Mesendoderm (in vitro differentiated cells): ENCODE data around the gene EML2.

Experiments
- DNase-seq: peaks from one replicate; pipeline ENCODE4 v3.0.0; 2013
- H2AK5ac ChIP-seq: 2 replicates; pipeline ENCODE4 v1.6.1; 2013; ENCODE audit warnings: low read length, inconsistent platforms
- H2BK120ac ChIP-seq: 2 replicates; pipeline ENCODE4 v1.6.1; 2013; ENCODE audit warnings: low read depth, mild to moderate bottlenecking, low read length, moderate library complexity, mixed read lengths
- H2BK15ac ChIP-seq: replicated peaks from 2 replicates; pipeline ENCODE4 v1.6.1; 2013; ENCODE audit warnings: low read depth, mild to moderate bottlenecking, moderate library complexity
- H2BK5ac ChIP-seq: 2 replicates; pipeline ENCODE4 v1.6.1; 2013; ENCODE audit warnings: low read length, inconsistent platforms
- H3K18ac ChIP-seq: 2 replicates; pipeline ENCODE4 v1.6.1; 2013; ENCODE audit warnings: mild to moderate bottlenecking, low read length, mixed read lengths
- H3K23ac ChIP-seq: one replicate; pipeline ENCODE4 v1.6.1; 2013; ENCODE audit warnings: low read length
- H3K27ac ChIP-seq: 2 replicates; pipeline ENCODE4 v1.5.1; 2013; ENCODE audit warnings: low read depth, mild to moderate bottlenecking, inconsistent platforms, low read length, moderate library complexity
- H3K27me3 ChIP-seq: 2 replicates; pipeline ENCODE4 v1.6.1; 2013; ENCODE audit warnings: low read length, control low read depth, mild to moderate bottlenecking, inconsistent platforms; ENCODE audit not compliant: insufficient read depth, poor library complexity
- H3K36me3 ChIP-seq: 2 replicates; pipeline ENCODE4 v1.6.1; 2013; ENCODE audit warnings: low read length, inconsistent platforms; ENCODE audit not compliant: control insufficient read depth, insufficient read depth
- H3K4ac ChIP-seq: one replicate; pipeline ENCODE4 v1.6.1; 2013; ENCODE audit warnings: low read depth, mild to moderate bottlenecking, low read length, moderate library complexity
- H3K4me1 ChIP-seq: 2 replicates; pipeline ENCODE4 v1.6.1; 2013; ENCODE audit warnings: low read depth, low read length, inconsistent platforms; ENCODE audit not compliant: control insufficient read depth
- H3K4me2 ChIP-seq: 2 replicates; pipeline ENCODE4 v1.6.1; 2013; ENCODE audit warnings: low read length
- H3K4me3 ChIP-seq: 2 replicates; pipeline ENCODE4 v1.5.1; 2013; ENCODE audit warnings: mild to moderate bottlenecking, low read length
- H3K56ac ChIP-seq: one replicate; pipeline ENCODE4 v1.6.1; 2013; ENCODE audit warnings: low read length
- H3K79me1 ChIP-seq: 2 replicates; pipeline ENCODE4 v1.6.1; 2013; ENCODE audit warnings: low read length, inconsistent platforms
- H3K79me2 ChIP-seq: 2 replicates; pipeline ENCODE4 v1.6.1; 2013; ENCODE audit warnings: mild to moderate bottlenecking, low read length; ENCODE audit not compliant: control insufficient read depth, insufficient read depth
- H3K9ac ChIP-seq: 2 replicates; pipeline ENCODE4 v1.6.1; 2013; ENCODE audit warnings: low read length, inconsistent platforms
- H4K5ac ChIP-seq: one replicate; pipeline ENCODE4 v1.6.1; 2013; ENCODE audit warnings: low read length
- H4K8ac ChIP-seq: one replicate; pipeline ENCODE4 v1.6.1; 2013; ENCODE audit warnings: low read depth, mild to moderate bottlenecking, control low read depth, low read length, moderate library complexity
- WGBS: extraction: QIAGEN DNeasy Blood & Tissue Kit; methylation state at CpG from one replicate; pipeline ENCODE4 v1.1.7; 2013; ENCODE audit warnings: low lambda C conversion rate, missing lambda C conversion rate; ENCODE audit not compliant: insufficient coverage; ENCODE audit errors: extremely low coverage; 5-methylcytosine and 5-hydroxymethylcytosine counted together

Gene EML2

DNA sequence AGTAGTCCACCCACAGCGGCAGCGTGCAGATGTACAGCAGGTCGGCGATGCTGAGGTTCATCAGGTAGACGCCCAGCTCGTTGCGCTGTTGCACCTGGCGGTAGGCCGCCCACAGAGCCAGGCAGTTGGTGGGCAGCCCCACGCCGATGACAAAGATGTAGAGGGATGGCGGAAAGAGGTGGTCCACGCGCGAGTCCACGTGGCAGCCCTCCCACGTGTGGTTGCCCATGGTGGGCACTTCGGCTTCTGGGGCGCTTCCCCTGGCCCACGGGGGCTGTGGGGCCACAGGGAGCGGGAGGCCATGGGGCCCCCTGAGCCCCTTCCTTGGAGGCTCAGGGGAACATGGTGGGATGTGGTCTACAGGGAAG, 47.6 kb downstream of the EML2 start:
- H2BK15ac ChIP-seq, result no peak overlapping the region
- H3K79me1 ChIP-seq, result no peaks in the 10 kb centered on the region
- H3K4me3 ChIP-seq, result no peak overlapping the region
- no peak overlapping the region for H3K27ac ChIP-seq
- no peak overlapping the region for H3K56ac ChIP-seq
- no peak overlapping the region for H3K9ac ChIP-seq
- no peak overlapping the region for H3K4ac ChIP-seq
- H3K36me3 ChIP-seq, result no peaks in the 10 kb centered on the region
- H3K23ac ChIP-seq, result no peak overlapping the region
- H4K8ac ChIP-seq, result no peak overlapping the region
- no peak overlapping the region for H2BK120ac ChIP-seq
- no peak overlapping the region for H2BK5ac ChIP-seq
- WGBS, result no CpG with 5 or more reads among the region's 21 CpGs
- no peak overlapping the region for H2AK5ac ChIP-seq
- H3K4me2 ChIP-seq, result no peak overlapping the region
- DNase-seq, result no peak
- no peaks in the 10 kb centered on the region for H3K79me2 ChIP-seq
- H3K4me1 ChIP-seq, result no peaks in the 10 kb centered on the region
- no peaks in the 10 kb centered on the region for H3K27me3 ChIP-seq
- no peak overlapping the region for H4K5ac ChIP-seq
- H3K18ac ChIP-seq, result no peak overlapping the region

- Histone ChIP-seq H3K9ac (no peak overlapping the region), H3K4ac (no peak overlapping the region), H4K5ac (no peak overlapping the region), H4K8ac (no peak overlapping the region), H3K4me3 (no peak overlapping the region), H3K27me3 (no peaks in the 10 kb centered on the region), H3K18ac (no peak overlapping the region), H2BK15ac (no peak overlapping the region), H3K79me1 (no peaks in the 10 kb centered on the region), H3K36me3 (no peaks in the 10 kb centered on the region), H3K23ac (no peak overlapping the region), H3K79me2 (no peaks in the 10 kb centered on the region), H3K4me2 (no peak overlapping the region), H3K4me1 (no peaks in the 10 kb centered on the region), H2BK5ac (no peak overlapping the region), H2BK120ac (no peak overlapping the region), H3K56ac (no peak overlapping the region), H3K27ac (no peak overlapping the region), H2AK5ac (no peak overlapping the region)
- no CpG with 5 or more reads among the region's 48 CpGs for WGBS
- peak; percentile 77 for DNase-seq
Observed at GRCh38 chr19:45591004-45591637, 48.1 kb downstream of the EML2 start.

DNA sequence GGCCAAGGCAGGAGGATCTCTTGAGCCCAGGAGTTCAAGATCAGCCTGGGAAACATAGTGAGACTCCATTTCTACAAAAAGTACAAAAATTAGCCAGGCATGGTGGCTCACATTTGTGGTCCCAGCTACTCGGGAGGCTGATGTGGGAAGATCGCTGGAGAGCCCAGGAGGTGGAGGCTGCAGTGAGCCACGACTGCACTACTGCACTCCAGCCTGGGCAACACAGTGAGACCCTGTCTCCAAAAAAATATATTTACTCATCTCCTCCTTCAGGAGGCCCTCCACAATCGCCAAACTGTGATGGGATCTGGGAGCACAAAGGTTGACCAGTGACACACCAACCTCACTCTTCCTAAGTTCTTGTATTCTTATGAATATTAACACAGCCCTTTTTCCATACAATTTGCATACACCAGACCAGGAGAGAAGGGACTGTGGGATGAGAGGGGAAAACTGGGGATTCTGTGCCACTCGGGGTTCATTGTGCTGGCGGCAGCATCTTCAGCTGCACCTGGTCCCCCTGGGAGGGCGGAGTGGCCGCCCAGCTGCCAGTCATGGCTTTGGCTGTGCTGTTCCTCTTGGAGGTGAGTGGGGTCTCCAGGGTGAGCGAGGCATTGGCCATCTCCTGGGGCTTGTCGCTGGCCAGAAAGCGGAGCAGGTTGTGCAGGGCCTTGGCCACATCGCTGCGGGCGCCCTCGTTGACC, 48.7 kb downstream of the EML2 start:
- Histone ChIP-seq H2BK15ac (no peak overlapping the region), H3K4ac (no peak overlapping the region), H2AK5ac (no peak overlapping the region), H3K27ac (no peak overlapping the region), H3K79me1 (no peaks in the 10 kb centered on the region), H3K79me2 (no peaks in the 10 kb centered on the region), H3K23ac (no peak overlapping the region), H2BK5ac (no peak overlapping the region), H3K18ac (no peak overlapping the region), H4K8ac (no peak overlapping the region), H3K4me2 (no peak overlapping the region), H3K4me1 (no peaks in the 10 kb centered on the region), H4K5ac (no peak overlapping the region), H2BK120ac (no peak overlapping the region), H3K4me3 (no peak overlapping the region), H3K27me3 (no peaks in the 10 kb centered on the region), H3K36me3 (no peaks in the 10 kb centered on the region), H3K56ac (peak overlapping the region; percentile 19), H3K9ac (no peak overlapping the region)
- no peak for DNase-seq
- no CpG with 5 or more reads among the region's 15 CpGs for WGBS

GRCh38 chr19:45589768-45590167, 49.4 kb downstream of the EML2 start:
- no peak overlapping the region for H2BK5ac ChIP-seq
- no peaks in the 10 kb centered on the region for H3K27me3 ChIP-seq
- no peak overlapping the region for H3K27ac ChIP-seq
- no peaks in the 10 kb centered on the region for H3K36me3 ChIP-seq
- H4K5ac ChIP-seq, result no peak overlapping the region
- H2BK120ac ChIP-seq, result no peak overlapping the region
- H3K4me2 ChIP-seq, result no peak overlapping the region
- no peak overlapping the region for H3K18ac ChIP-seq
- no CpG with 5 or more reads among the region's 4 CpGs for WGBS
- no peak for DNase-seq
- no peaks in the 10 kb centered on the region for H3K79me2 ChIP-seq
- no peak overlapping the region for H4K8ac ChIP-seq
- no peak overlapping the region for H2AK5ac ChIP-seq
- H3K4ac ChIP-seq, result no peak overlapping the region
- H3K56ac ChIP-seq, result no peak overlapping the region
- H3K23ac ChIP-seq, result no peak overlapping the region
- no peak overlapping the region for H2BK15ac ChIP-seq
- no peaks in the 10 kb centered on the region for H3K79me1 ChIP-seq
- H3K9ac ChIP-seq, result no peak overlapping the region
- no peaks in the 10 kb centered on the region for H3K4me1 ChIP-seq
- H3K4me3 ChIP-seq, result no peak overlapping the region

GRCh38 chr19:45587873-45588272, 51.3 kb downstream of the EML2 start:
- Histone ChIP-seq H2BK15ac (no peak overlapping the region), H4K5ac (no peak overlapping the region), H3K27ac (no peak overlapping the region), H3K79me2 (no peaks in the 10 kb centered on the region), H3K18ac (no peak overlapping the region), H2AK5ac (no peak overlapping the region), H3K79me1 (peaks cover 2% of the 10 kb centered on the region), H2BK120ac (no peak overlapping the region), H2BK5ac (no peak overlapping the region), H3K36me3 (no peaks in the 10 kb centered on the region), H3K27me3 (no peaks in the 10 kb centered on the region), H3K4me2 (no peak overlapping the region), H3K9ac (no peak overlapping the region), H3K56ac (no peak overlapping the region), H3K4me1 (no peaks in the 10 kb centered on the region), H3K23ac (no peak overlapping the region), H3K4ac (no peak overlapping the region), H3K4me3 (no peak overlapping the region), H4K8ac (no peak overlapping the region)
- WGBS, result no CpG with 5 or more reads among the region's 4 CpGs
- DNase-seq, result no peak
